Esophagus squamous epithelium (tissue), 5 donors: ENCODE results near the gene RSL24D1. TPM values are rescaled to one million over a fixed set of nuclear protein-coding genes. Genes with fewer than 3 reads are reported as not detected.

ENCODE experiments used
- DNase-seq: peaks from one replicate; lab custom pipeline; 2025; lab: John Stamatoyannopoulos, UW
- H3K27ac ChIP-seq, 4 donors: fragments of 200-600 bp; sonication (generic); one replicate each; pipeline ENCODE4 v1.5.1; 2016 to 2019; ENCODE audit warnings: mild to moderate bottlenecking in 1 of 4
- H3K27me3 ChIP-seq, 4 donors: fragments of 200-600 bp; sonication (generic); 1 replicate in 3 of 4; 2 replicates in 1 of 4; pipeline versions ENCODE4 v1.5.1 to v1.6.0; 2017 to 2021; ENCODE audit warnings: antibody characterized with exemption in 1 of 4
- H3K36me3 ChIP-seq, 3 donors: fragments of 200-600 bp; sonication (generic); one replicate each; pipeline ENCODE4 v1.5.1; 2016 to 2019
- H3K4me1 ChIP-seq, 3 donors: fragments of 200-600 bp; sonication (generic); one replicate each; pipeline ENCODE4 v1.5.1; 2017 to 2019
- H3K4me3 ChIP-seq, 4 donors: fragments of 200-600 bp; sonication (generic); 1 replicate in 3 of 4; 2 replicates in 1 of 4; pipeline ENCODE4 v1.5.1; 2016 to 2019; ENCODE audit warnings: mild to moderate bottlenecking in 2 of 4, moderate library complexity in 1 of 4
- H3K9me3 ChIP-seq, 3 donors: fragments of 200-600 bp; sonication (generic); one replicate each; pipeline ENCODE4 v1.5.1; 2016 to 2019
- POLR2A ChIP-seq, 4 donors: fragments of 450-650 bp; IDR thresholded peaks; one replicate each; pipeline ENCODE4 v1.6.1; 2017; ENCODE audit warnings: antibody characterized with exemption in 4 of 4, mild to moderate bottlenecking in 4 of 4, moderate library complexity in 3 of 4
- WGBS, 2 donors: methylation state at CpG; one replicate each; pipeline ENCODE4 v1.1.5; 2018; 5-methylcytosine and 5-hydroxymethylcytosine counted together
- intact Hi-C: fragments of 100-400 bp; cut with DNase I; formaldehyde crosslinking; loops from one replicate; pipeline ENCODE4 v1.15.0; 2022
- total RNA-seq, 4 donors: library from RNA; depleted of rRNA; stranded (reverse); fragments of >200 nt; gene quantifications; one replicate each; pipeline ENCODE4 v1.1.0, GENCODE V29; 2016
- TF ChIP-seq, protein P1 (sequence below), 6 experiments: fragments of 450-650 bp in 4 of 6; fragments of 200-600 bp in 2 of 6; sonication (generic) in 2 of 6; IDR thresholded peaks; one replicate each; pipeline ENCODE4 v1.5.1; 2016 to 2019; ENCODE audit warnings: antibody characterized with exemption in 6 of 6, mild to moderate bottlenecking in 4 of 6, moderate library complexity in 4 of 6
- donor health status: DM: yes; HTN: yes; CAD: no.

Gene RSL24D1
- total RNA-seq, 4 donors from 2014 or later = 23.1 to 78.0 (median 55.7) TPM

DNA sequence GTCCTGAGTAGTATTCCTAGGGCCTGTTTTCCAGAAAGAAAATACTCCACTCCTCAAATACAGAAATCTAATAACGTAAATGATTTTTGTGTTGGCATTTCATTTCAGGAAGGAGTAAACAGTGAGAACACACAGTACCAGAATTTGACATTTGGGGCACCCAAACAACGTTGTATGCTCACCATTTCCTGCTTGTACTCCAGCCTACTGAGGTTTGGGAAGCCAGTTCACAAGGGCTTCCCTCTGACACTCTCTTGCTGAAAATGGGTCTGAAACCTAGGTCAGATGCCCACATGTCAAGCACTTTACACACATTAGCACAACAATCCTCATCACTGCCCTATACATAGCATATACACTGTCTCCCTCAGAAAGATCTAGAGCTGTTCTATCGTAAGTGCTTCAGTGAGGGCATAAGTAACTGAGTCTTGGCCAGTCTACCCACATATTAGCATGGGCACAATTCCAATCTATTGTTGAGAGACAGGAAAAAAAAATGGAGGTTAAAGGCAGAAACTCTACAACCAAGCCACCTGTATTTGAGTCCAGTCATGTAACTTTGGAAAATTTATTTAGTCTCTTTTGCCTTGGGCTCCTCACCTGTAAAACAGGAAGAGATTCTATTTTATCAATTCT lies 43.5 kb upstream of the RSL24D1 start:
- Histone ChIP-seq H3K36me3 (no peaks in the 10 kb centered on the region), H3K4me3 (no peak overlapping the region), H3K27ac (no peak overlapping the region), H3K4me1 (peaks cover 0 to 8% (median 0%) of the 10 kb centered on the region in 3 donors), H3K27me3 (no peaks in the 10 kb centered on the region), H3K9me3 (no peaks in the 10 kb centered on the region)
- WGBS, 2 donors = 70 to 75% methylated on average over 3 of the region's 3 CpGs
- no peak for DNase-seq
- intact Hi-C loops = no loop called here
- TF ChIP-seq, protein P1, sequence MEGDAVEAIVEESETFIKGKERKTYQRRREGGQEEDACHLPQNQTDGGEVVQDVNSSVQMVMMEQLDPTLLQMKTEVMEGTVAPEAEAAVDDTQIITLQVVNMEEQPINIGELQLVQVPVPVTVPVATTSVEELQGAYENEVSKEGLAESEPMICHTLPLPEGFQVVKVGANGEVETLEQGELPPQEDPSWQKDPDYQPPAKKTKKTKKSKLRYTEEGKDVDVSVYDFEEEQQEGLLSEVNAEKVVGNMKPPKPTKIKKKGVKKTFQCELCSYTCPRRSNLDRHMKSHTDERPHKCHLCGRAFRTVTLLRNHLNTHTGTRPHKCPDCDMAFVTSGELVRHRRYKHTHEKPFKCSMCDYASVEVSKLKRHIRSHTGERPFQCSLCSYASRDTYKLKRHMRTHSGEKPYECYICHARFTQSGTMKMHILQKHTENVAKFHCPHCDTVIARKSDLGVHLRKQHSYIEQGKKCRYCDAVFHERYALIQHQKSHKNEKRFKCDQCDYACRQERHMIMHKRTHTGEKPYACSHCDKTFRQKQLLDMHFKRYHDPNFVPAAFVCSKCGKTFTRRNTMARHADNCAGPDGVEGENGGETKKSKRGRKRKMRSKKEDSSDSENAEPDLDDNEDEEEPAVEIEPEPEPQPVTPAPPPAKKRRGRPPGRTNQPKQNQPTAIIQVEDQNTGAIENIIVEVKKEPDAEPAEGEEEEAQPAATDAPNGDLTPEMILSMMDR (IDR thresholded peaks at IDR 0.05) = no peak
- no peak for TF ChIP-seq POLR2A (IDR thresholded peaks at IDR 0.05)

DNA sequence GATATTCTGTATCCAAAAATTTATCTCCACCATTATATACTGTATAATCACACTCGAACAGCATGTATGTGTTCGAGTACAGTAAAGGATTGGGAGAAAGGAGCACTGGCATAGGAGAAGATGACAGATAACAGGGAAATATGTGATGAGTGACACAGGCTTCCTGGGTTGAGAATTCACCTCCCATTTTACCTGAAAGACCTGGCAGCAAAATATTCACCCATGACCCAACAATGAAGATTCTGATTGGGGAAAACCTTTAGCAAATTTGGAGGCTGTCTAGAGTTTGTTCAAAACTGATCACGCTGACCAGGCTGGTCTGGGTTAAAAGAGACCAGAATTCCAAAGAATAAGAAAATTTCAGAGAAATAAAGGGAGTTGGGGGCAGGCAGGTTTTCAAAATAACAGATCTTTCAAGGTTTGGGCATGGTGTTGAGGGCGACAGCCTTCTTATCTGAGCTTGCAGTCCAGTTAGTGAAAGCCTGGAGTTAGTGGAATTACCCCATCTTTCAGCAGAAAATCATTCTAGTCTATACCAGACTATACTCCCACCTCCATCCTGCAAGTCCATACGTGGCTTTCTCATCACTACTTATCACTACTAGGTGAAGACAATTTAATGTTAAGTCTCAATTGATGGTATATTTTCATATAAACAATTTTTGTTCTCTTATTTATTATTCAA lies 42.8 kb upstream of the RSL24D1 start:
- H3K4me1 ChIP-seq = peaks cover 0 to 8% (median 0%) of the 10 kb centered on the region in 3 donors
- H3K9me3 ChIP-seq = no peaks in the 10 kb centered on the region
- DNase-seq = no peak
- no peak overlapping the region for H3K27ac ChIP-seq
- no peak overlapping the region for H3K4me3 ChIP-seq
- TF ChIP-seq, protein P1 (IDR thresholded peaks at IDR 0.05) = no peak
- no peak for TF ChIP-seq POLR2A (IDR thresholded peaks at IDR 0.05)
- no peaks in the 10 kb centered on the region for H3K36me3 ChIP-seq
- H3K27me3 ChIP-seq = no peaks in the 10 kb centered on the region
- WGBS, 2 donors = 85 to 94% methylated on average over 5 of the region's 5 CpGs
- intact Hi-C loops = no loop called here

DNA sequence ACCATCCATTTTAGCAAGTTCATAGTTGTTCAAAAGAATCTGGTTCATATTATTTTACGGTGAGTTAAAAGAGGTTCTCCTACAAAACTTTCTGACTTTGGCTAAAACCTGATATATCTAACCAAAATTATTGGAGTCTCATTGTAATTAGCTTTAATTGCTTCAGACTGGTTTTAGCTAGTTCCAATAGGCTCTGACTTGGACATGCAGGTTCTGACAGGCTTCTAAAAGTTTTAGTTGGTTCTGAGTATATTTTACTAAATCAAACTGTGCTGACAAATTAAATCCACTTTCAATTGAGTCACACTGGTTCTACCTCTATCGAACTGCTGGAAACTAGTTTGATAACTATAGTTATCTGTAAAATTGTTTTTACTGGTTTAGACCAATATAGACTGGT lies 42.1 kb upstream of the RSL24D1 start:
- Histone ChIP-seq H3K27me3 (no peaks in the 10 kb centered on the region), H3K4me3 (no peak overlapping the region), H3K27ac (no peak overlapping the region), H3K9me3 (no peaks in the 10 kb centered on the region), H3K4me1 (peaks cover 0 to 8% (median 0%) of the 10 kb centered on the region in 3 donors), H3K36me3 (peaks cover 0 to 7% (median 0%) of the 10 kb centered on the region in 3 donors)
- no peak for DNase-seq
- TF ChIP-seq, protein P1 (IDR thresholded peaks at IDR 0.05) = no peak
- TF ChIP-seq POLR2A (IDR thresholded peaks at IDR 0.05) = no peak
- intact Hi-C loops = no loop called here
- 61 to 69% methylated on average over 2 of the region's 2 CpGs for WGBS, 2 donors

DNA sequence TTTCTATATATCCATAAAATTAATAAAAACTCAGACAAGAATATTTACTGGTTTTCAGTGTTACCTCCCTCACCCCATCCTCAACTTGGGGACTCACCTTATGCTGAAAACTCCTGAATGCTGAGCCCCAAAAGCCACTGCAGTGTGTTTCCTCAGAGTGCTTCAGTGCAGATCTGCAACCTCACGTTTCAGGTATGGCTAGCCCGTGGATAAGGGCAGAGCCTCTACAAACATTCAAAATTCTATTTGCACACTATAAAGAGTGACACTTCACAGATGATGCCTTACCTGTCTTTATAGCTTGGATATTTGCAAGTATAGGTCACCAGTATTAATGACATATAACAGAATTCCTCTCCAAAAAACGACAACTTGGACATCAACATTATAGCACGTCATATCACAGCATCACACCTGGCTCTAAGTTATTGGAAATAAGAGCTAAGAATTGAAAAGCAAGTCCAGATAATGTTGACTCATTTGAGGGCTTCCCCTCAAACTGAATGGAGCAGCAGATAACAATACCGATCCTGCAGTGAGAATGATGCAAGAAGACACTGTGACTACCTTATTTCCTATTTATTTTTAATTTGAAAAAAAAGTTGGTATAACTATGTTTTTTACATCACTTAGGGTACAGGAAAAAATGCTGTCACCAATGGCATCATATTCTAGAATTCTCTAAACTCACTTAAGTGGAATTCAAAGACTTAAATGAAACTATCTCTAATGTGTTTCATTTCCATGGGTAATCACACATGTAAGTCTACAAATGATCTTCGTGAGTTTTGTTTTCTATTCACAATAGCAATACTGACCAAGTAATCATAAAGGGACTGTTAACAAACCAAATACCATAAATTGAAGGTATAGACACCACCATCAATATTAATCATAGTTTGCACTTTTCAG lies 40.7 kb upstream of the RSL24D1 start:
- H3K4me1 ChIP-seq = peaks cover 0 to 8% (median 0%) of the 10 kb centered on the region in 3 donors
- no peaks in the 10 kb centered on the region for H3K27me3 ChIP-seq
- 85 to 89% methylated on average over 6 of the region's 6 CpGs for WGBS, 2 donors
- intact Hi-C loops = no loop called here
- peaks cover 0 to 8% (median 0%) of the 10 kb centered on the region in 3 donors for H3K36me3 ChIP-seq
- no peak for TF ChIP-seq POLR2A (IDR thresholded peaks at IDR 0.05)
- TF ChIP-seq, protein P1 (IDR thresholded peaks at IDR 0.05) = no peak
- no peaks in the 10 kb centered on the region for H3K9me3 ChIP-seq
- no peak overlapping the region for H3K27ac ChIP-seq
- no peak overlapping the region for H3K4me3 ChIP-seq
- DNase-seq = no peak
